Fibroblast of mammary gland (primary cell): ENCODE measurements around the gene OR14I1.

Experiments
- DNase-seq: peaks from one replicate; pipeline ENCODE4 v3.0.0-alpha.2; 2010; ENCODE audit warnings: low read depth
- H3K4me3 ChIP-seq: 2 replicates; pipeline ENCODE4 v1.5.1; 2011; ENCODE audit warnings: low read depth, mild to moderate bottlenecking, low read length, moderate library complexity; ENCODE audit not compliant: control insufficient read depth
- CTCF ChIP-seq: conservative IDR thresholded peaks from 2 replicates; pipeline ENCODE4 v1.5.1; 2011; ENCODE audit warnings: low read depth, low read length, inconsistent platforms; ENCODE audit not compliant: control insufficient read depth, insufficient read depth

Gene OR14I1

GRCh38 chr1:248737457-248737856, 34.9 kb upstream of the OR14I1 start:
- no peak for TF ChIP-seq CTCF
- DNase-seq: no peak
- no peak overlapping the region for H3K4me3 ChIP-seq

- H3K4me3 ChIP-seq: no peak overlapping the region
- no peak for DNase-seq
- no peak for TF ChIP-seq CTCF
Observed at GRCh38 chr1:248736977-248737376, 34.4 kb upstream of the OR14I1 start.

- TF ChIP-seq CTCF: no peak
- DNase-seq: no peak
- H3K4me3 ChIP-seq: no peak overlapping the region
Observed at GRCh38 chr1:248733566-248733965, 31.0 kb upstream of the OR14I1 start.

- no peak overlapping the region for H3K4me3 ChIP-seq
- DNase-seq: no peak
- no peak for TF ChIP-seq CTCF
Observed at GRCh38 chr1:248730507-248731335, 28.2 kb upstream of the OR14I1 start.

- no peak overlapping the region for H3K4me3 ChIP-seq
- DNase-seq: peak; percentile 12
- TF ChIP-seq CTCF: no peak
Observed at GRCh38 chr1:248714248-248714647, 11.7 kb upstream of the OR14I1 start.

- TF ChIP-seq CTCF: no peak
- H3K4me3 ChIP-seq: no peak overlapping the region
- DNase-seq: no peak
Observed at GRCh38 chr1:248710305-248710900, 7.8 kb upstream of the OR14I1 start.
